ENCODE data around the gene SLC28A3. TPM values are rescaled to one million over a fixed set of nuclear protein-coding genes. Genes with fewer than 3 reads are reported as not detected.

Gene SLC28A3
- total RNA-seq, 3 donors from 2014 or later (not counting 1 experiment from before 2014, with no cell fraction given) = 0.16 to 1.6 TPM; not detected in 1

DNA sequence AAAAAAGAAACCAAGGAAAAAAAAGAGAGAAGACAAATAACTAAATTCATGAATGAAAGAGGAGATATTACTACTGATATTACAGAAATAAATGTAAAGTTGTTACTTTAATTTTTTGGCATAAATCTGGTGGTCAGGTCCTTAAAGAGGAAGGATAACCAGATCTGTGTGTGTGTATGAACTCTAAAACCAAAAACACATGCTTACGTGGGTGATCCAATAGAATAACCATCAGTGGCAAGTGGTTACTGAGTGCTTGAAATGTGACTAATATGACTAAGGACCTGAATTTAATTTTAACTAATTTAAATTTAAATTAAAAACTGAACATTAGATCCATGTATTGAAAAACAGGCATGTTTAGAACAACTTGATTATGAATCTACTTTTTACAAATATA, 10.3 kb downstream of the SLC28A3 start:
- no peaks in the 10 kb centered on the region for H3K4me1 ChIP-seq (ENCODE audit: control insufficient read depth, insufficient read depth, low read length)
- H3K36me3 ChIP-seq (ENCODE audit: control insufficient read depth, insufficient read depth, low read length) = no peaks in the 10 kb centered on the region
- no peak overlapping the region for H3K27ac ChIP-seq (ENCODE audit: low read length)
- Mint-ChIP-seq H3K27ac (no peak overlapping the region), H3K36me3 (no peaks in the 10 kb centered on the region), H3K27me3 (ENCODE audit: low read depth in 2 of 2) (peaks cover 3 to 14% of the 10 kb centered on the region in 2 donors), H3K4me3 (no peak overlapping the region), H3K4me1 (no peaks in the 10 kb centered on the region), H3K9me3 (peaks cover 3 to 5% of the 10 kb centered on the region in 2 donors)
- no peak for ATAC-seq
- intact Hi-C loops (cut with micrococcal nuclease) = no loop called here
- peaks cover 7% of the 10 kb centered on the region for H3K9me3 ChIP-seq (ENCODE audit: control insufficient read depth, insufficient read depth, low read length)
- TF ChIP-seq, protein P1, sequence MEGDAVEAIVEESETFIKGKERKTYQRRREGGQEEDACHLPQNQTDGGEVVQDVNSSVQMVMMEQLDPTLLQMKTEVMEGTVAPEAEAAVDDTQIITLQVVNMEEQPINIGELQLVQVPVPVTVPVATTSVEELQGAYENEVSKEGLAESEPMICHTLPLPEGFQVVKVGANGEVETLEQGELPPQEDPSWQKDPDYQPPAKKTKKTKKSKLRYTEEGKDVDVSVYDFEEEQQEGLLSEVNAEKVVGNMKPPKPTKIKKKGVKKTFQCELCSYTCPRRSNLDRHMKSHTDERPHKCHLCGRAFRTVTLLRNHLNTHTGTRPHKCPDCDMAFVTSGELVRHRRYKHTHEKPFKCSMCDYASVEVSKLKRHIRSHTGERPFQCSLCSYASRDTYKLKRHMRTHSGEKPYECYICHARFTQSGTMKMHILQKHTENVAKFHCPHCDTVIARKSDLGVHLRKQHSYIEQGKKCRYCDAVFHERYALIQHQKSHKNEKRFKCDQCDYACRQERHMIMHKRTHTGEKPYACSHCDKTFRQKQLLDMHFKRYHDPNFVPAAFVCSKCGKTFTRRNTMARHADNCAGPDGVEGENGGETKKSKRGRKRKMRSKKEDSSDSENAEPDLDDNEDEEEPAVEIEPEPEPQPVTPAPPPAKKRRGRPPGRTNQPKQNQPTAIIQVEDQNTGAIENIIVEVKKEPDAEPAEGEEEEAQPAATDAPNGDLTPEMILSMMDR (IDR thresholded peaks at IDR 0.05) = no peak
- peaks cover 3% of the 10 kb centered on the region for H3K27me3 ChIP-seq (ENCODE audit: control insufficient read depth, insufficient read depth, low read length)
- 57% methylated on average over 1 of the region's 1 CpG for WGBS (ENCODE audit: insufficient coverage)
- DNase-seq = no peak
- H3K4me3 ChIP-seq (ENCODE audit: low read length) = no peak overlapping the region

DNA sequence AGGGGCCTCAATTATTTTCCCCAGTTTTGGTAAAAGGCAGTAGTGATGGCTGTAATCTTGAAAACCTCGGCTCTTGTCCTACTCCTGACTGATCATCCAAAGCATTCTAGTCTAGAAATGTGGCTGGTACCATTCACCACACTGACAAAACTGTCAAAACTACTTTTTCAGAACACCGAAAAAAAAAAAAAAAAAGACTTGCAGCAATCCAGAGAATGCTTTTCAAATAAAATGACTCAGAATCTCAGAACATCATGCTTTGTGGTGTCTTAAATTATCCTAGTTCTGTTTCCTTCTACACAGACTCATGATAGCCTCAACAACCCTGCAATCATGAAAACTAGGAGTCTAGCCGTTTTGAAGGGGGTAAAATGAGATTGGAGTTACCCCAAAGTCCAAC, 13.4 kb downstream of the SLC28A3 start:
- 96% methylated on average over 2 of the region's 3 CpGs for WGBS (ENCODE audit: insufficient coverage)
- Histone ChIP-seq H3K4me3 (ENCODE audit: low read length) (no peak overlapping the region), H3K36me3 (ENCODE audit: control insufficient read depth, insufficient read depth, low read length) (no peaks in the 10 kb centered on the region), H3K9me3 (ENCODE audit: control insufficient read depth, insufficient read depth, low read length) (peaks cover 7% of the 10 kb centered on the region), H3K27ac (ENCODE audit: low read length) (no peak overlapping the region), H3K4me1 (ENCODE audit: control insufficient read depth, insufficient read depth, low read length) (no peaks in the 10 kb centered on the region), H3K27me3 (ENCODE audit: control insufficient read depth, insufficient read depth, low read length) (peaks cover 3% of the 10 kb centered on the region)
- DNase-seq (no peak), ATAC-seq (no peak)
- peaks cover 2 to 13% of the 10 kb centered on the region in 2 donors for H3K27me3 Mint-ChIP-seq (ENCODE audit: low read depth in 2 of 2)
- TF ChIP-seq, protein P1 (IDR thresholded peaks at IDR 0.05) = no peak
- H3K4me3 Mint-ChIP-seq = no peak overlapping the region
- no peaks in the 10 kb centered on the region for H3K36me3 Mint-ChIP-seq
- H3K27ac Mint-ChIP-seq = no peak overlapping the region
- peaks cover 3 to 5% of the 10 kb centered on the region in 2 donors for H3K9me3 Mint-ChIP-seq
- peaks cover 0 to 6% of the 10 kb centered on the region in 2 donors for H3K4me1 Mint-ChIP-seq
- intact Hi-C loops (cut with micrococcal nuclease) = no loop called here

DNA sequence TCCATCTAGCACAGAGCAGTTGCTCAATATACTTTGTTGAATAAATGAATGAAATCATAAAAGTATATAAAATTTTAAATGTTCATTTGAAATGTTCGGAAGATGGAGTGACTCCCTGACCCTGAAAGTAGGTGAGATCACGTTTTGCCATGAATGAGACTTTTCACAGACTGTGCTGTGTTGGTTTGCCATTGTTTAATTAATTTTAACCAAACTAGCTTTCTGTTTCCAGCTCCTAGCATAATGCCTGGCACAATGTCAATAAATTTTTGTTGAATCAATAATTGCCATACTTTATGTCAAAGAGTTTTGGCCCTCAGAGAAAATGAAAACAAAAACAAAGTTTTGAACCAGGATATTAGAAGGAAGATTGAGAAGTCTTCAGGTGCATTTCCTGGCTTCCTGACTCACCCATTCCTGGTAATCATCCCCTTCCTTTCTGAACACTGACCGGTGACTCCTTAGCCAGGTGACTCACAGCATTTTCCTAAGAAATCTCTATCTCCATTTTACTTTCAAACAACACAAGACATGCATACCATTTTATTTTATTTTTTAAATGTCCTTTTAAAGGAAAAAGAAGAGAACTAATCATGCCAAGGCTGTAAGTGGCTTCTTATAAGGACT, 15.1 kb downstream of the SLC28A3 start:
- WGBS (ENCODE audit: insufficient coverage) = 80% methylated on average over 3 of the region's 3 CpGs
- no peak overlapping the region for H3K27ac Mint-ChIP-seq
- TF ChIP-seq, protein P1 (IDR thresholded peaks at IDR 0.05) = no peak

DNA sequence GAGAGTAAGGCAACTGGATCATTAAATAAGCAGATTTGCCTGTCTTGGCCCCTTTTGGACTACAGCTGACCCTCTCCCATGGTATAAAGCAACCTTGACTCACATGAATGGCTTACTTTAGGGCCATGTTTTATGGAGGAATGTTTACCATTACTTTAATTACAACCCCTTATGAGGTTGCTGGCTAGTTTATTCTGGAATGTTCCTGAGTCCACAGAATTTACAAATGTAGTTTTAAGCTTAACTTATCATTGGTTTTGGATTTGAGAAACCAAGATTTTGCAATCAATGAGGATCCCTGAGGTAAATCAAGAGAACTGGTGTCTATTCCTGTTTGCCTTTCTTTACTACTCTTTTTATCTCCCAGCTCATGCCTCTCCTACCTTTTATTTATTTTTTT, 15.7 kb downstream of the SLC28A3 start:
- Mint-ChIP-seq H3K9me3 (peaks cover 3 to 5% of the 10 kb centered on the region in 2 donors), H3K36me3 (no peaks in the 10 kb centered on the region), H3K27me3 (ENCODE audit: low read depth in 2 of 2) (no peaks in the 10 kb centered on the region), H3K27ac (no peak overlapping the region), H3K4me3 (no peak overlapping the region), H3K4me1 (peaks cover 0 to 6% of the 10 kb centered on the region in 2 donors)
- peaks cover 7% of the 10 kb centered on the region for H3K9me3 ChIP-seq (ENCODE audit: control insufficient read depth, insufficient read depth, low read length)
- no peaks in the 10 kb centered on the region for H3K36me3 ChIP-seq (ENCODE audit: control insufficient read depth, insufficient read depth, low read length)
- H3K4me1 ChIP-seq (ENCODE audit: control insufficient read depth, insufficient read depth, low read length) = no peaks in the 10 kb centered on the region
- H3K4me3 ChIP-seq (ENCODE audit: low read length) = no peak overlapping the region
- peaks cover 3% of the 10 kb centered on the region for H3K27me3 ChIP-seq (ENCODE audit: control insufficient read depth, insufficient read depth, low read length)
- H3K27ac ChIP-seq (ENCODE audit: low read length) = no peak overlapping the region
- DNase-seq (no peak), ATAC-seq (no peak)
- intact Hi-C loops (cut with micrococcal nuclease) = no loop called here
- TF ChIP-seq, protein P1 (IDR thresholded peaks at IDR 0.05) = no peak

More for the DNA sequence above, 15.1 kb downstream of the SLC28A3 start:
- Histone ChIP-seq H3K9me3 (ENCODE audit: control insufficient read depth, insufficient read depth, low read length) (peaks cover 7% of the 10 kb centered on the region), H3K4me1 (ENCODE audit: control insufficient read depth, insufficient read depth, low read length) (no peaks in the 10 kb centered on the region), H3K36me3 (ENCODE audit: control insufficient read depth, insufficient read depth, low read length) (no peaks in the 10 kb centered on the region), H3K27ac (ENCODE audit: low read length) (no peak overlapping the region), H3K27me3 (ENCODE audit: control insufficient read depth, insufficient read depth, low read length) (peaks cover 3% of the 10 kb centered on the region), H3K4me3 (ENCODE audit: low read length) (no peak overlapping the region)
- Mint-ChIP-seq H3K36me3 (no peaks in the 10 kb centered on the region), H3K4me3 (no peak overlapping the region), H3K4me1 (peaks cover 0 to 6% of the 10 kb centered on the region in 2 donors), H3K9me3 (peaks cover 3 to 5% of the 10 kb centered on the region in 2 donors), H3K27me3 (ENCODE audit: low read depth in 2 of 2) (no peaks in the 10 kb centered on the region)
- intact Hi-C loops (cut with micrococcal nuclease) = no loop called here
- no peak for DNase-seq
- ATAC-seq = no peak

All from natural killer cell (primary cell).